Esophagus (tissue), 2 donors: Measurements from ENCODE around the gene GUCY1A1. TPM values are rescaled to one million over a fixed set of nuclear protein-coding genes. Genes with fewer than 3 reads are reported as not detected.

Source experiments
- H3K27ac ChIP-seq, 2 donors: one replicate each; pipeline ENCODE4 v1.5.1; 2013; ENCODE audit warnings: low read depth in 2 of 2, mild to moderate bottlenecking in 2 of 2, inconsistent platforms in 1 of 2, low read length in 1 of 2, moderate library complexity in 1 of 2
- H3K27me3 ChIP-seq, 2 donors: one replicate each; pipeline ENCODE4 v1.6.1; 2013; ENCODE audit warnings: low read length in 2 of 2, control low read depth in 1 of 2, mild to moderate bottlenecking in 1 of 2; ENCODE audit not compliant: insufficient read depth in 2 of 2, control insufficient read depth in 1 of 2
- H3K36me3 ChIP-seq, 2 donors: one replicate each; pipeline ENCODE4 v1.6.1; 2013; ENCODE audit warnings: low read length in 1 of 2; ENCODE audit not compliant: control insufficient read depth in 2 of 2, insufficient read depth in 2 of 2
- H3K4me1 ChIP-seq, 2 donors: one replicate each; pipeline ENCODE4 v1.6.1; 2013; ENCODE audit warnings: low read length in 1 of 2; ENCODE audit not compliant: control insufficient read depth in 2 of 2, insufficient read depth in 2 of 2
- H3K4me3 ChIP-seq, 2 donors: one replicate each; pipeline ENCODE4 v1.5.1; 2013; ENCODE audit warnings: low read length in 2 of 2, mild to moderate bottlenecking in 2 of 2, low read depth in 1 of 2, moderate library complexity in 1 of 2
- H3K9me3 ChIP-seq, 2 donors: one replicate each; pipeline ENCODE4 v1.6.1; 2013; ENCODE audit warnings: mild to moderate bottlenecking in 2 of 2, low read depth in 1 of 2, low read length in 1 of 2, moderate library complexity in 1 of 2; ENCODE audit not compliant: control insufficient read depth in 2 of 2, insufficient read depth in 1 of 2
- WGBS, 2 donors: extraction: QIAGEN DNeasy Blood & Tissue Kit; methylation state at CpG; one replicate each; pipeline ENCODE4 v1.1.7; 2013; 5-methylcytosine and 5-hydroxymethylcytosine counted together
- polyA plus RNA-seq, 2 donors: library from polyadenylated mRNA; stranded (reverse); fragments of 200-250 nt; gene quantifications; one replicate each; pipeline ENCODE4 v1.2.3, GENCODE V29; 2013
- donor health status: healthy with polysubstance abuse.
- donor health status: Bipolar disorder and iron deficiency.

GUCY1A1 gene
- polyA plus RNA-seq, 2 donors: 0.67 to 0.81 TPM

GRCh38 chr4:155673453-155673979 is 6.9 kb downstream of the GUCY1A1 start:
- no peaks in the 10 kb centered on the region for H3K4me1 ChIP-seq
- peak overlapping the region in 1 of 2 donors; percentile 10 for H3K27ac ChIP-seq
- H3K36me3 ChIP-seq: no peaks in the 10 kb centered on the region
- no peaks in the 10 kb centered on the region for H3K27me3 ChIP-seq
- H3K4me3 ChIP-seq: no peak overlapping the region
- 80 to 86% methylated on average over 3 of the region's 3 CpGs for WGBS, 2 donors
- no peaks in the 10 kb centered on the region for H3K9me3 ChIP-seq

DNA sequence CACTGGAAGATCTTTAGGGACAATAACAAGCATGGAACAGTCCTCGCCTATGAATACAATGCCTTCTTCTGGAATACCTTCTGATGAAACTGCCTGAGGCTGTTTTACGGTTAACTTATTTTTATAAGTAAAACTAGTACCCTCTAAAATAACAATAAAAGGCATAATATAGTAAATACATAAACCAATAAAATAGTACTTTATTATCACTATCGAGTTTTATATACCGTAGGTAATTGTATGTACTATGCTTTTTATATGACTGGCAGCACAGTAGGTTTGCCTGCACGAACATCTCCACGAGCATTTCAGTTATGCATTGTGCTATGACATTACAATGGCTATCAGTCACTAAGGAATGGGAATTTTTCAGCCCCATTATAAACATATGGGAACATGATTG is 8.0 kb downstream of the GUCY1A1 start:
- Histone ChIP-seq H3K36me3 (no peaks in the 10 kb centered on the region), H3K9me3 (no peaks in the 10 kb centered on the region), H3K4me3 (no peak overlapping the region), H3K4me1 (no peaks in the 10 kb centered on the region), H3K27ac (no peak overlapping the region), H3K27me3 (no peaks in the 10 kb centered on the region)
- WGBS, 2 donors: 85 to 87% methylated on average over 6 of the region's 6 CpGs

DNA sequence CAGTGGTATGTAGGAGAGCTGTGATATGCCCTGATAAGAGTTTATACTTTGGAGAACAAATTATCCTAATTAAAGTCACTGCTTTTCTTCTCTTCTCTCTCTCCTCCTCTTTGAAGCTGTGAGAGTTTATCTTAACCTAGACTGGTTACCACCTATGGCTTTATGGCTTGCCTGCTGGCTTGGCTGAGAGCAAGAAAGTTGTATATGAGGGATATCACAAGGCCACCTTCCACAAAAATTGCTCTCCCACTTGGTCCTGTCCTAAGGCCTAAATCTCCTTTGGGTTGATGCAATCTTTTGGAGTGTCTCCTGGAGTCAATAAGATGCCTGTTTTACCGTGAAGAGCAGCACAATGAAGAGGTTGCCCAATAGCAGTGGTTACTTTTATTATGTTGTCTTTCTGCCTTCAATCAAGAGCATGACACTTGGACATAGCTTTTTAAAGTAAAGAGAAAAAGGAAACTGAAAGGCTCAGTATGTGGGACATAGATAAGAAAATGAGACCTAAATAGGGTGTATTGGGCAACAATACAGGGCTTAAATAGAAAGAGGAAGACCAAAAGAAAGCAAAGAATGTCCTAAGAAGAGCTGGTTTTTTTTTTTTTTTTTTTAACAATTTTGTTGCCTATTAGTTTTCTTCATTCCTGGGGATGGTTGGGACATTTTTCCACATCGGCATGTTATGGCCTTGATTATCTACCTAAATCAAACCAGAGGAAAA is 9.2 kb downstream of the GUCY1A1 start:
- no peaks in the 10 kb centered on the region for H3K36me3 ChIP-seq
- H3K4me3 ChIP-seq: no peak overlapping the region
- WGBS, 2 donors: 28 to 30% methylated on average over 2 of the region's 2 CpGs
- H3K27me3 ChIP-seq: no peaks in the 10 kb centered on the region
- H3K27ac ChIP-seq: no peak overlapping the region
- H3K9me3 ChIP-seq: no peaks in the 10 kb centered on the region
- H3K4me1 ChIP-seq: no peaks in the 10 kb centered on the region

DNA sequence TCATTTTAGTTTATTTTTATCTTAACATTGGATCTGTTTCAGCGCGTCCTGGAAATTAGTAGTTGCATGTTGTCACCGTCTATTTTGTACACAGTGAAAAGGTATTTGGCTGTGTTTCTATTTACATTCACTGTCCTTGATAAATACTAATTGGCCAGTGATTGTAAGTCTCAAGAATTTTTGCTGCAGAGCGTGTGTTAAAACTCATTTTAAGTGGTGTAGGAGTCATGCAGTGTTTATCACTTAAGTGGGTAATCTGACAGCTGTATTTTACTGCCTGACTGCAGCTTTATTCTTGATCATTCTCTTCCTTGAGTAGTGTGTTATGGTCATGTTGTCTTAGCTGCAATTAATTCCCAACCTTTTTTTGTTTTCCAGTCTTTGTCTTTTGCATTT is 9.8 kb downstream of the GUCY1A1 start:
- H3K27me3 ChIP-seq: no peaks in the 10 kb centered on the region
- H3K9me3 ChIP-seq: no peaks in the 10 kb centered on the region
- H3K27ac ChIP-seq: no peak overlapping the region
- H3K4me3 ChIP-seq: no peak overlapping the region
- WGBS, 2 donors: 43 to 50% methylated on average over 4 of the region's 4 CpGs
- H3K36me3 ChIP-seq: no peaks in the 10 kb centered on the region
- H3K4me1 ChIP-seq: no peaks in the 10 kb centered on the region

- H3K27me3 ChIP-seq: no peaks in the 10 kb centered on the region
- H3K4me3 ChIP-seq: no peak overlapping the region
- H3K4me1 ChIP-seq: no peaks in the 10 kb centered on the region
- H3K36me3 ChIP-seq: no peaks in the 10 kb centered on the region
- no peak overlapping the region for H3K27ac ChIP-seq
- 87 to 96% methylated on average over 2 of the region's 2 CpGs for WGBS, 2 donors
- H3K9me3 ChIP-seq: no peaks in the 10 kb centered on the region
These were observed 11.4 kb downstream of the GUCY1A1 start for GRCh38 chr4:155678011-155678410.

GRCh38 chr4:155679343-155679742 is 12.7 kb downstream of the GUCY1A1 start:
- Histone ChIP-seq H3K4me3 (no peak overlapping the region), H3K27me3 (no peaks in the 10 kb centered on the region), H3K9me3 (no peaks in the 10 kb centered on the region), H3K36me3 (no peaks in the 10 kb centered on the region), H3K27ac (no peak overlapping the region), H3K4me1 (no peaks in the 10 kb centered on the region)
- 39 to 60% methylated on average over 5 of the region's 5 CpGs for WGBS, 2 donors

- no peaks in the 10 kb centered on the region for H3K4me1 ChIP-seq
- WGBS, 2 donors: 69 to 70% methylated on average over 3 of the region's 3 CpGs
- no peaks in the 10 kb centered on the region for H3K9me3 ChIP-seq
- no peak overlapping the region for H3K27ac ChIP-seq
- no peaks in the 10 kb centered on the region for H3K27me3 ChIP-seq
- H3K36me3 ChIP-seq: no peaks in the 10 kb centered on the region
- H3K4me3 ChIP-seq: no peak overlapping the region
These were observed 15.2 kb downstream of the GUCY1A1 start for GRCh38 chr4:155681886-155682285.

DNA sequence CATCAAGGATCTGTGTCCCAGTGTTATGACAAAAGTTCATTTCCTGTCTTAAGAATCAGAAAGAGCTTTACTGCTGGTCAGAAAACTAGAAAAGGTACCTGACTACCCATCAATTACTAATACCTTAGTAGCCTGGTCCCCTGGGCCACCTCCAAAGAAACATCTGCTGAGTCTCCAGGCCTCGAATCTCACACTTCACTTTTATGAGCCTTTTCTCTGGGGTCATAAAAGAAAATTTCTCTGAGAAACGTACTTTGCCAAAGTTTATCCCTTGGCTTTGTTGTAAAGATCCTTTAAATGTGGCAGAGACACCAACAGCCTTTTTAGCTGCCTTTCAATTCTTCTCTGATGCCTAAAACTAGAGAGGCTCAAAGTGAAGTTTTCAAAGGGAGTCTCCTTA is 17.8 kb downstream of the GUCY1A1 start:
- Histone ChIP-seq H3K4me1 (no peaks in the 10 kb centered on the region), H3K27me3 (no peaks in the 10 kb centered on the region), H3K36me3 (no peaks in the 10 kb centered on the region), H3K4me3 (no peak overlapping the region), H3K27ac (no peak overlapping the region), H3K9me3 (no peaks in the 10 kb centered on the region)
- 48 to 69% methylated on average over 2 of the region's 2 CpGs for WGBS, 2 donors

DNA sequence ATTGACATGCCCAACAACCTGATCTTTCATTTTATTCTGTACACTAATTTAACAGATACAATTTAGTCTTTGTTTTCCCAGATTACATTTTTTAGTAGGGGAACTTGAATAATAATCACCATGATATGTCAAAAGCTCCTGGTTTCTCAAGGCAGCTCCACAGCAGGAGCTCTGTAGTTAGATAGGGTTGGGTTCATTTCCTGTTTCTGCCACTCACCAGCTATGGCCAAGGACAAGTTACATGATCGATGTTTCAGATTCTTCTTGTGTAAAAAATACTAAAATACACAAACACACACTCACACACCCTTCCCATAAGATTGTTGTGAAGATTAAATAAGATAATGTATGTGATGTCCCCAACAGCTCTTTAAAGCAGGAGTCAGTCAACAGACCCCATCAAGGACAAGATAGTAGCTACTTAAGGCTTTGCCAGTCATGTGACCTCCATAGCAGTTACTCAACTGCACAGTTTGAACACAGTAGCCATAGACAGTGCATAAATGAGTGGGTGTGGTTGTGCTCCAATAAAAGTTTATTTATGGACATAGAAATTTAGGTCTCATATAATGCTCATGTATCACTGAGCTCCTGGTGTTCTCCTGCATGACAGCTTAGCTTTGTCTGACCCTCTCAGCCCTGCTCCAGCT is 18.4 kb downstream of the GUCY1A1 start:
- WGBS, 2 donors: 63 to 68% methylated on average over 1 of the region's 1 CpG
- H3K27ac ChIP-seq: no peak overlapping the region

More for the DNA sequence above, 18.4 kb downstream of the GUCY1A1 start:
- no peaks in the 10 kb centered on the region for H3K27me3 ChIP-seq
- H3K4me1 ChIP-seq: no peaks in the 10 kb centered on the region
- no peaks in the 10 kb centered on the region for H3K36me3 ChIP-seq
- no peaks in the 10 kb centered on the region for H3K9me3 ChIP-seq
- H3K4me3 ChIP-seq: no peak overlapping the region
